Midbrain (tissue), 1 donor: ENCODE results near the gene PRIM1.
"Not testable (repeated sequence)": the region's sequence is repeated elsewhere in the genome, so short reads cannot be mapped to it uniquely, and the experiment has no call there.

Experiments used
- DNase-seq: peaks from one replicate; lab custom pipeline; 2025; lab: John Stamatoyannopoulos, UW

The PRIM1 gene

GRCh38 chr12:56716933-56717880, 34.9 kb downstream of the PRIM1 start:
- DNase-seq: no peak

- no peak for DNase-seq
Measured at GRCh38 chr12:56716458-56716857, 35.7 kb downstream of the PRIM1 start.

- no peak for DNase-seq
Measured at GRCh38 chr12:56715798-56716197, 36.3 kb downstream of the PRIM1 start.

- DNase-seq: no peak
Measured at GRCh38 chr12:56714431-56714929, 37.6 kb downstream of the PRIM1 start.

GRCh38 chr12:56713345-56713744, 38.8 kb downstream of the PRIM1 start:
- DNase-seq: no peak

GRCh38 chr12:56709759-56710376, 42.3 kb downstream of the PRIM1 start:
- no peak for DNase-seq

GRCh38 chr12:56704522-56704921, 47.6 kb downstream of the PRIM1 start:
- DNase-seq: not testable (repeated sequence)

GRCh38 chr12:56699020-56699661, 53.0 kb downstream of the PRIM1 start:
- DNase-seq: no peak

GRCh38 chr12:56695327-56696101, 56.6 kb downstream of the PRIM1 start:
- DNase-seq: no peak

GRCh38 chr12:56694161-56694560, 58.0 kb downstream of the PRIM1 start:
- no peak for DNase-seq

GRCh38 chr12:56688846-56689109, 63.3 kb downstream of the PRIM1 start:
- no peak for DNase-seq

- peak; percentile 94 for DNase-seq
Measured at GRCh38 chr12:56688129-56688845, 63.8 kb downstream of the PRIM1 start, which contains the start of gene PTGES3. TSS of gene PTGES3 (minus strand) at chr12:56688284. CDS start at chr12:56687999, 285 bp downstream.

GRCh38 chr12:56687223-56688128, 64.6 kb downstream of the PRIM1 start:
- peak; percentile 42 for DNase-seq

- DNase-seq: no peak
Measured at GRCh38 chr12:56684745-56685359, 67.3 kb downstream of the PRIM1 start.

GRCh38 chr12:56682323-56682722, 69.8 kb downstream of the PRIM1 start:
- DNase-seq: no peak
